Breast epithelium (tissue), 4 donors: ENCODE data around the gene KRTAP1-1. TPM values are rescaled to one million over a fixed set of nuclear protein-coding genes. Genes with fewer than 3 reads are reported as not detected.

Source experiments
- DNase-seq, 2 donors: peaks; one replicate each; pipeline ENCODE4 v3.0.0-alpha.2; 2019; ENCODE audit warnings: low spot score in 2 of 2
- H3K27ac ChIP-seq, 2 donors: fragments of 200-600 bp; sonication (generic) in 1 of 2; one replicate each; pipeline ENCODE4 v1.5.1; 2016 to 2019; ENCODE audit warnings: mild to moderate bottlenecking in 1 of 2
- H3K27me3 ChIP-seq, 2 donors: fragments of 200-600 bp; sonication (generic) in 1 of 2; one replicate each; pipeline versions ENCODE4 v1.5.1 to v1.6.0; 2017 to 2019; ENCODE audit warnings: control low read depth in 1 of 2, mild to moderate bottlenecking in 1 of 2
- H3K36me3 ChIP-seq: fragments of 200-600 bp; one replicate; pipeline ENCODE4 v1.5.1; 2019
- H3K4me1 ChIP-seq, 2 donors: fragments of 200-600 bp; sonication (generic); one replicate each; pipeline ENCODE4 v1.5.1; 2016 to 2019; ENCODE audit warnings: control low read depth in 1 of 2
- H3K4me3 ChIP-seq, 3 donors: fragments of 200-600 bp; sonication (generic); 1 replicate in 2 of 3; 2 replicates in 1 of 3; pipeline ENCODE4 v1.5.1; 2016 to 2019; ENCODE audit warnings: mild to moderate bottlenecking in 3 of 3, moderate library complexity in 2 of 3
- H3K9me3 ChIP-seq, 2 donors: fragments of 200-600 bp; sonication (generic) in 1 of 2; one replicate each; pipeline ENCODE4 v1.5.1; 2016 to 2019; ENCODE audit warnings: control low read depth in 1 of 2
- CTCF ChIP-seq, 3 donors: fragments of 450-650 bp; IDR thresholded peaks; one replicate each; pipeline ENCODE4 v1.5.1; 2016 to 2017; ENCODE audit warnings: antibody characterized with exemption in 3 of 3, mild to moderate bottlenecking in 3 of 3, moderate library complexity in 3 of 3
- POLR2A ChIP-seq: fragments of 450-650 bp; IDR thresholded peaks from one replicate; pipeline ENCODE4 v1.6.1; 2016; ENCODE audit warnings: antibody characterized with exemption, mild to moderate bottlenecking, moderate library complexity
- POLR2AphosphoS5 ChIP-seq, 3 donors: sonication (generic); formaldehyde crosslinking; IDR thresholded peaks; one replicate each; pipeline ENCODE4 v1.6.1; 2017; ENCODE audit warnings: antibody characterized with exemption in 3 of 3
- intact Hi-C: fragments of 100-400 bp; cut with DNase I; formaldehyde crosslinking; loops from one replicate; pipeline ENCODE4 v1.15.1; 2023; ENCODE audit warnings: low total_unique reads
- total RNA-seq, 3 donors: library from RNA; depleted of rRNA; stranded (reverse); fragments of >200 nt; gene quantifications; one replicate each; pipeline ENCODE4 v1.1.0, GENCODE V29; 2016

Gene KRTAP1-1
- total RNA-seq, 3 donors from 2014 or later: not detected

GRCh38 chr17:41029633-41030245 lies 11.5 kb downstream of the KRTAP1-1 start, which contains the start of gene KRTAP1-4:
TSS of gene KRTAP1-4 (minus strand) at chr17:41030195. CDS start at chr17:41030078, 117 bp downstream.
- Histone ChIP-seq H3K4me1 (no peaks in the 10 kb centered on the region), H3K36me3 (no peaks in the 10 kb centered on the region), H3K27ac (no peak within 1 kb of the TSS), H3K27me3 (no peaks in the 10 kb centered on the region), H3K9me3 (no peaks in the 10 kb centered on the region), H3K4me3 (no peak within 1 kb of the TSS)
- TF ChIP-seq POLR2AphosphoS5 (IDR thresholded peaks at IDR 0.05): no peak
- TF ChIP-seq CTCF (IDR thresholded peaks at IDR 0.05): no peak
- no peak for TF ChIP-seq POLR2A
- intact Hi-C loops: no loop called here
- DNase-seq: no peak

GRCh38 chr17:41026715-41027471 lies 14.4 kb downstream of the KRTAP1-1 start, which contains the start of gene KRTAP1-5:
TSS of gene KRTAP1-5 (minus strand) at chr17:41027208. CDS start at chr17:41027155, 53 bp downstream.
- no peaks in the 10 kb centered on the region for H3K9me3 ChIP-seq
- H3K4me1 ChIP-seq: no peaks in the 10 kb centered on the region
- intact Hi-C loops: no loop called here
- no peak within 1 kb of the TSS for H3K4me3 ChIP-seq
- H3K27me3 ChIP-seq: no peaks in the 10 kb centered on the region
- no peak within 1 kb of the TSS for H3K27ac ChIP-seq
- DNase-seq: no peak
- no peak for TF ChIP-seq POLR2AphosphoS5 (IDR thresholded peaks at IDR 0.05)
- TF ChIP-seq POLR2A: no peak
- TF ChIP-seq CTCF (IDR thresholded peaks at IDR 0.05): no peak
- no peaks in the 10 kb centered on the region for H3K36me3 ChIP-seq

GRCh38 chr17:41024697-41025096 lies 16.6 kb downstream of the KRTAP1-1 start:
- no peak for TF ChIP-seq POLR2AphosphoS5 (IDR thresholded peaks at IDR 0.05)
- no peak for TF ChIP-seq CTCF (IDR thresholded peaks at IDR 0.05)
- no peak for TF ChIP-seq POLR2A
- no peaks in the 10 kb centered on the region for H3K36me3 ChIP-seq
- no peak overlapping the region for H3K27ac ChIP-seq
- no peak for DNase-seq
- H3K9me3 ChIP-seq: no peaks in the 10 kb centered on the region
- H3K27me3 ChIP-seq: no peaks in the 10 kb centered on the region
- H3K4me1 ChIP-seq: no peaks in the 10 kb centered on the region
- no peak overlapping the region for H3K4me3 ChIP-seq
- intact Hi-C loops: no loop called here

GRCh38 chr17:41020336-41020735 lies 20.9 kb downstream of the KRTAP1-1 start:
- intact Hi-C loops: no loop called here
- no peaks in the 10 kb centered on the region for H3K9me3 ChIP-seq
- H3K4me1 ChIP-seq: no peaks in the 10 kb centered on the region
- no peak overlapping the region for H3K27ac ChIP-seq
- H3K27me3 ChIP-seq: no peaks in the 10 kb centered on the region
- H3K36me3 ChIP-seq: no peaks in the 10 kb centered on the region
- TF ChIP-seq POLR2A: no peak
- no peak for TF ChIP-seq CTCF (IDR thresholded peaks at IDR 0.05)
- TF ChIP-seq POLR2AphosphoS5 (IDR thresholded peaks at IDR 0.05): no peak
- H3K4me3 ChIP-seq: no peak overlapping the region
- no peak for DNase-seq

- Histone ChIP-seq H3K9me3 (no peaks in the 10 kb centered on the region), H3K27me3 (no peaks in the 10 kb centered on the region), H3K27ac (no peak overlapping the region), H3K4me1 (no peaks in the 10 kb centered on the region), H3K4me3 (no peak overlapping the region), H3K36me3 (no peaks in the 10 kb centered on the region)
- intact Hi-C loops: loop anchor here (1.0 kb wide), 1 partner anchor 13 kb away; no protein-coding TSS in a partner anchor
- TF ChIP-seq CTCF (IDR thresholded peaks at IDR 0.05) (no peak), POLR2A (no peak), POLR2AphosphoS5 (IDR thresholded peaks at IDR 0.05) (no peak)
- no peak for DNase-seq
Observed at GRCh38 chr17:41019415-41019814, 21.8 kb downstream of the KRTAP1-1 start.
